A549 (cell line): ENCODE measurements around the gene GSTK1. TPM values are rescaled to one million over a fixed set of nuclear protein-coding genes. Genes with fewer than 3 reads are reported as not detected.

Experiments
- ATAC-seq, 2 experiments: fragments of 200-7000 bp in 1 of 2; fragments of >200 bp in 1 of 2; cut with Nextera tagmentation in 1 of 2; cut with Tn5 transposase in 1 of 2; 3 replicates each; pipeline versions ENCODE4 v1.8.0 to v1.9.1; 2018 to 2020; ENCODE audit warnings: mild to moderate bottlenecking in 1 of 2, moderate library complexity in 1 of 2
- CTCF ChIA-PET: fragments of 300-600 bp; sonication (Branson Sonifier 250); formaldehyde crosslinking; extraction: SDS; loops from one replicate; lab custom pipeline; 2021; ENCODE audit warnings: antibody characterized with exemption, inconsistent platforms; lab: Yijun Ruan, JAX
- POLR2A ChIA-PET: fragments of 350-600 bp; formaldehyde crosslinking; extraction: SDS; loops from one replicate; lab custom pipeline; 2021; ENCODE audit warnings: antibody characterized with exemption, inconsistent platforms; lab: Yijun Ruan, JAX
- DNase-seq, 2 experiments: peaks; one replicate each; pipeline versions ENCODE4 v3.0.0 to v3.0.0-alpha.2; 2011 to 2016; ENCODE audit warnings: low read depth in 1 of 2, low spot score in 1 of 2
- FAIRE-seq: peaks from 2 replicates; lab custom pipeline; 2011; peaks lifted over from hg19 to GRCh38; lab: Jason Lieb, UNC
- H3K27ac ChIP-seq, 2 experiments: fragments of >200 bp; sonication (Bioruptor Twin); formaldehyde crosslinking; 3 replicates each; pipeline ENCODE4 v1.5.1; 2016 to 2017
- H3K4me1 ChIP-seq: fragments of >200 bp; sonication (Bioruptor Twin); formaldehyde crosslinking; 3 replicates; pipeline ENCODE4 v1.6.1; 2016
- H3K4me2 ChIP-seq: fragments of >200 bp; sonication (Bioruptor Twin); formaldehyde crosslinking; 3 replicates; pipeline ENCODE4 v1.6.1; 2016
- H3K4me3 ChIP-seq: fragments of >200 bp; sonication (Bioruptor Twin); formaldehyde crosslinking; 3 replicates; pipeline ENCODE4 v1.5.1; 2016
- H3K9me3 ChIP-seq: fragments of >200 bp; sonication (Bioruptor Twin); formaldehyde crosslinking; 3 replicates; pipeline ENCODE4 v1.6.1; 2016
- BCL3 ChIP-seq: fragments of >200 bp; sonication (Bioruptor Twin); formaldehyde crosslinking; IDR thresholded peaks from 3 replicates; pipeline ENCODE4 v1.6.1; 2016
- BHLHE40 ChIP-seq: IDR thresholded peaks from 2 replicates; pipeline ENCODE4 v1.6.1; 2012; ENCODE audit warnings: low read depth, low read length, inconsistent platforms
- CBX2 ChIP-seq: fragments of 200-600 bp; sonication (generic); IDR thresholded peaks from 2 replicates; pipeline ENCODE4 v1.6.1; 2016; ENCODE audit warnings: low read depth, mild to moderate bottlenecking, borderline replicate concordance
- CBX8 ChIP-seq: fragments of 200-600 bp; sonication (generic); IDR thresholded peaks from 2 replicates; pipeline ENCODE4 v1.6.1; 2016
- CEBPB ChIP-seq, 2 experiments: fragments of >200 bp in 1 of 2; sonication (Bioruptor Twin) in 1 of 2; formaldehyde crosslinking in 1 of 2; IDR thresholded peaks; 2 replicates each; pipeline ENCODE4 v1.6.1; 2012 to 2016
- CHD2 ChIP-seq: fragments of 150-350 bp; IDR thresholded peaks from 2 replicates; pipeline ENCODE4 v1.6.1; 2014; ENCODE audit warnings: low read length; ENCODE audit not compliant: partially characterized antibody
- CHD4 ChIP-seq: fragments of 200-600 bp; sonication (generic); IDR thresholded peaks from 2 replicates; pipeline ENCODE4 v1.6.1; 2016; ENCODE audit warnings: antibody characterized with exemption, mild to moderate bottlenecking, borderline replicate concordance
- E2F6 ChIP-seq: IDR thresholded peaks from 2 replicates; pipeline ENCODE4 v1.6.1; 2012; ENCODE audit warnings: low read depth, borderline replicate concordance
- EP300 ChIP-seq, 2 experiments: fragments of >200 bp; sonication (Bioruptor Twin); formaldehyde crosslinking; IDR thresholded peaks; 2 replicates in 1 of 2; 3 replicates in 1 of 2; pipeline ENCODE4 v1.6.1; 2016 to 2017
- FOSB ChIP-seq: fragments of 250-450 bp; sonication (Bioruptor Pico); IDR thresholded peaks from 2 replicates; pipeline ENCODE4 v1.5.0; 2020; ENCODE audit warnings: mild to moderate bottlenecking, moderate library complexity
- FOXS1 ChIP-seq: fragments of 250-450 bp; sonication (Bioruptor Pico); IDR thresholded peaks from 2 replicates; pipeline ENCODE4 v1.5.0; 2020; ENCODE audit warnings: mild to moderate bottlenecking, moderate library complexity
- GATA3 ChIP-seq: IDR thresholded peaks from 2 replicates; pipeline ENCODE4 v1.6.1; 2012; ENCODE audit warnings: borderline replicate concordance
- HEYL ChIP-seq: fragments of 250-450 bp; sonication (Bioruptor Pico); IDR thresholded peaks from 2 replicates; pipeline ENCODE4 v1.8.0; 2021; ENCODE audit warnings: mild to moderate bottlenecking, moderate library complexity
- HOXB13 ChIP-seq: fragments of 250-450 bp; sonication (Bioruptor Pico); IDR thresholded peaks from 2 replicates; pipeline ENCODE4 v1.5.0; 2020; ENCODE audit warnings: low read depth, mild to moderate bottlenecking, moderate library complexity
- HOXB5 ChIP-seq: fragments of 250-450 bp; sonication (Bioruptor Pico); IDR thresholded peaks from 2 replicates; pipeline ENCODE4 v1.5.0; 2020; ENCODE audit warnings: mild to moderate bottlenecking, moderate library complexity
- JUN ChIP-seq, 2 experiments: fragments of >200 bp; sonication (Bioruptor Twin); formaldehyde crosslinking; IDR thresholded peaks; 2 replicates in 1 of 2; 3 replicates in 1 of 2; pipeline ENCODE4 v1.6.1; 2016 to 2017
- KDM1A ChIP-seq: fragments of 200-600 bp; sonication (generic); IDR thresholded peaks from 2 replicates; pipeline ENCODE4 v1.6.1; 2016; ENCODE audit warnings: low read depth, mild to moderate bottlenecking
- MAZ ChIP-seq: fragments of 150-350 bp; IDR thresholded peaks from 2 replicates; pipeline ENCODE4 v1.6.1; 2014; ENCODE audit warnings: antibody characterized with exemption, low read depth, low read length, borderline replicate concordance
- NFE2L2 ChIP-seq: fragments of 150-350 bp; conservative IDR thresholded peaks from 2 replicates; pipeline ENCODE4 v1.6.1; 2014; ENCODE audit warnings: low read length
- POLR2A ChIP-seq: IDR thresholded peaks from 2 replicates; pipeline ENCODE4 v1.6.1; 2012; ENCODE audit warnings: mild to moderate bottlenecking, low read length
- POLR2AphosphoS2 ChIP-seq: conservative IDR thresholded peaks from 2 replicates; pipeline ENCODE4 v1.6.1; 2012; ENCODE audit warnings: low read length, improper control_type of control experiment, inconsistent platforms
- RARB ChIP-seq: fragments of 250-450 bp; sonication (Bioruptor Pico); IDR thresholded peaks from 2 replicates; pipeline ENCODE4 v1.8.0; 2021; ENCODE audit warnings: mild to moderate bottlenecking, moderate library complexity
- RCOR1 ChIP-seq: fragments of 150-350 bp; IDR thresholded peaks from 2 replicates; pipeline ENCODE4 v1.6.1; 2014; ENCODE audit warnings: antibody characterized with exemption, low read length, low read depth
- RFX5 ChIP-seq: fragments of 450-650 bp; IDR thresholded peaks from 2 replicates; pipeline ENCODE4 v1.7.1; 2014; ENCODE audit warnings: antibody characterized with exemption, mild to moderate bottlenecking, moderate library complexity
- SMC3 ChIP-seq: fragments of >200 bp; sonication (Bioruptor Twin); formaldehyde crosslinking; IDR thresholded peaks from 3 replicates; pipeline ENCODE4 v1.6.1; 2018; ENCODE audit warnings: inconsistent platforms
- TFCP2L1 ChIP-seq: fragments of 250-450 bp; sonication (Bioruptor Pico); IDR thresholded peaks from 2 replicates; pipeline ENCODE4 v1.5.0; 2021; ENCODE audit warnings: mild to moderate bottlenecking
- ZNF302 ChIP-seq: fragments of 250-450 bp; sonication (Bioruptor Pico); IDR thresholded peaks from 2 replicates; pipeline ENCODE4 v1.9.0; 2021; ENCODE audit warnings: inconsistent platforms, mild to moderate bottlenecking, moderate library complexity
- ZSCAN20 ChIP-seq: fragments of 250-450 bp; sonication (Bioruptor Pico); IDR thresholded peaks from 2 replicates; pipeline ENCODE4 v1.8.0; 2022; ENCODE audit warnings: mild to moderate bottlenecking, moderate library complexity
- WGBS: methylation state at CpG from one replicate; pipeline ENCODE4 v1.1.6; 2017; ENCODE audit errors: missing lambda C conversion rate; 5-methylcytosine and 5-hydroxymethylcytosine counted together
- polyA plus RNA-seq, 4 experiments: library from polyadenylated mRNA; depleted of rRNA in 3 of 4; stranded (reverse); fragments of >200 nt; fragmentation: RNase III in 1 of 4; extraction: RNeasy Plus Mini Kit Qiagen cat#74134 plus additional on column Dnase treatment in 1 of 4; gene quantifications; 2 replicates in 3 of 4; 3 replicates in 1 of 4; pipeline ENCODE4 v1.2.3, GENCODE V29; 2011 to 2017
- TF ChIP-seq, protein P1 (sequence below): IDR thresholded peaks from 2 replicates; pipeline ENCODE4 v1.6.1; 2012
- TF ChIP-seq, protein P2 (sequence below): fragments of >200 bp; sonication (Bioruptor Twin); formaldehyde crosslinking; IDR thresholded peaks from 3 replicates; pipeline ENCODE4 v1.5.1; 2016
- TF ChIP-seq, protein P3 (sequence below): fragments of 150-350 bp; IDR thresholded peaks from 2 replicates; pipeline ENCODE4 v1.6.1; 2014; ENCODE audit warnings: low read depth, mild to moderate bottlenecking, low read length

The GSTK1 gene
- polyA plus RNA-seq, 2 of the 4 experiments (the other 2 are of a cell fraction): 76.6 to 91.5 TPM

GRCh38 chr7:143269251-143269650, 6.0 kb downstream of the GSTK1 start (continued):
- no peak for TF ChIP-seq RARB (CRISPR knock-in tag)
- TF ChIP-seq, protein P1, sequence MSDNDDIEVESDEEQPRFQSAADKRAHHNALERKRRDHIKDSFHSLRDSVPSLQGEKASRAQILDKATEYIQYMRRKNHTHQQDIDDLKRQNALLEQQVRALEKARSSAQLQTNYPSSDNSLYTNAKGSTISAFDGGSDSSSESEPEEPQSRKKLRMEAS: no peak
- TF ChIP-seq, all 56 proteins: peak for 0

GRCh38 chr7:143271240-143271639, 8.0 kb downstream of the GSTK1 start:
- Histone ChIP-seq H3K9me3 (no peaks in the 10 kb centered on the region), H3K4me3 (no peak overlapping the region), H3K27ac (no peak overlapping the region), H3K4me2 (no peak overlapping the region), H3K4me1 (no peaks in the 10 kb centered on the region)
- no peak for FAIRE-seq
- DNase-seq: no peak
- POLR2A ChIA-PET: no interaction called here
- WGBS: 89% methylated on average over 1 of the region's 1 CpG
- no peak for ATAC-seq
- CTCF ChIA-PET: no interaction called here
- no peak for TF ChIP-seq CHD2
- TF ChIP-seq MAZ: no peak
- no peak for TF ChIP-seq RFX5
- TF ChIP-seq KDM1A: no peak
- TF ChIP-seq BHLHE40: no peak
- no peak for TF ChIP-seq ZSCAN20
- TF ChIP-seq FOXS1 (CRISPR knock-in tag): no peak
- no peak for TF ChIP-seq HOXB13 (CRISPR knock-in tag)
- no peak for TF ChIP-seq HEYL
- TF ChIP-seq POLR2AphosphoS2: no peak
- no peak for TF ChIP-seq TFCP2L1 (CRISPR knock-in tag)
- TF ChIP-seq EP300 (IDR thresholded peaks at IDR 0.05): no peak
- TF ChIP-seq FOSB (CRISPR knock-in tag): no peak
- no peak for TF ChIP-seq ZNF302
- TF ChIP-seq E2F6: no peak
- TF ChIP-seq, protein P2, sequence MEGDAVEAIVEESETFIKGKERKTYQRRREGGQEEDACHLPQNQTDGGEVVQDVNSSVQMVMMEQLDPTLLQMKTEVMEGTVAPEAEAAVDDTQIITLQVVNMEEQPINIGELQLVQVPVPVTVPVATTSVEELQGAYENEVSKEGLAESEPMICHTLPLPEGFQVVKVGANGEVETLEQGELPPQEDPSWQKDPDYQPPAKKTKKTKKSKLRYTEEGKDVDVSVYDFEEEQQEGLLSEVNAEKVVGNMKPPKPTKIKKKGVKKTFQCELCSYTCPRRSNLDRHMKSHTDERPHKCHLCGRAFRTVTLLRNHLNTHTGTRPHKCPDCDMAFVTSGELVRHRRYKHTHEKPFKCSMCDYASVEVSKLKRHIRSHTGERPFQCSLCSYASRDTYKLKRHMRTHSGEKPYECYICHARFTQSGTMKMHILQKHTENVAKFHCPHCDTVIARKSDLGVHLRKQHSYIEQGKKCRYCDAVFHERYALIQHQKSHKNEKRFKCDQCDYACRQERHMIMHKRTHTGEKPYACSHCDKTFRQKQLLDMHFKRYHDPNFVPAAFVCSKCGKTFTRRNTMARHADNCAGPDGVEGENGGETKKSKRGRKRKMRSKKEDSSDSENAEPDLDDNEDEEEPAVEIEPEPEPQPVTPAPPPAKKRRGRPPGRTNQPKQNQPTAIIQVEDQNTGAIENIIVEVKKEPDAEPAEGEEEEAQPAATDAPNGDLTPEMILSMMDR: no peak
- TF ChIP-seq CBX2: no peak
- TF ChIP-seq JUN (IDR thresholded peaks at IDR 0.05): no peak

DNA sequence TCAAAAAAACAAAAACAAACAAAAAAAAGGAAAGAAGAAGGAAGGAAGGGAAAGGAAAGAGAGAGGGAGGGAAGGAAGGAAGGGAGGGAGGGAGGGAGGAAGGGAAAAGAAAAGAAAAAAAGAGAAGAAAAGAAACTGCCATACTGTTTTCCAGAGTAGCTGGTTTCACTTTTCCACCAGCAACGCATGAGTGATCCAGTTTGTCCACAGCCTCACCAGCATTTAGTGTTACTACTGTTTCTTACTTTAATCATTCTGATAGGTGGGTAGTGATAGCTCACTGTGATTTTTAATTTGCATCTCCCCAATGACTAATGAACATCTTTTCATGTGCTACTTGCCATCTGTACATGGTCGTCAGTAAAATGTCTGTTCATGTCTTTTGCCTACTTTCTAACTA, 9.6 kb downstream of the GSTK1 start:
- CTCF ChIA-PET: interaction anchor here (1.0 to 1.7 kb wide), 2 partner anchors 32 to 107 kb away, joined by 3 to 9 read pairs; no protein-coding TSS in a partner anchor
- TF ChIP-seq CHD4 (no peak), NFE2L2 (no peak), RCOR1 (no peak), RARB (CRISPR knock-in tag) (no peak), TFCP2L1 (CRISPR knock-in tag) (no peak), BCL3 (no peak), POLR2A (no peak), SMC3 (no peak), GATA3 (no peak), CEBPB (IDR thresholded peaks at IDR 0.05) (no peak), POLR2AphosphoS2 (no peak), HOXB5 (CRISPR knock-in tag) (no peak), CBX8 (no peak), FOSB (CRISPR knock-in tag) (no peak)
- TF ChIP-seq, protein P3, sequence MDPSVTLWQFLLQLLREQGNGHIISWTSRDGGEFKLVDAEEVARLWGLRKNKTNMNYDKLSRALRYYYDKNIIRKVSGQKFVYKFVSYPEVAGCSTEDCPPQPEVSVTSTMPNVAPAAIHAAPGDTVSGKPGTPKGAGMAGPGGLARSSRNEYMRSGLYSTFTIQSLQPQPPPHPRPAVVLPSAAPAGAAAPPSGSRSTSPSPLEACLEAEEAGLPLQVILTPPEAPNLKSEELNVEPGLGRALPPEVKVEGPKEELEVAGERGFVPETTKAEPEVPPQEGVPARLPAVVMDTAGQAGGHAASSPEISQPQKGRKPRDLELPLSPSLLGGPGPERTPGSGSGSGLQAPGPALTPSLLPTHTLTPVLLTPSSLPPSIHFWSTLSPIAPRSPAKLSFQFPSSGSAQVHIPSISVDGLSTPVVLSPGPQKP: no peak
- TF ChIP-seq, protein P2: no peak

More for the DNA sequence above, 9.6 kb downstream of the GSTK1 start:
- POLR2A ChIA-PET: interaction anchor here (1.2 kb wide), 2 partner anchors 10 to 15 kb away, joined by 3 to 5 read pairs; partner anchors contain the start of genes CASP2 and GSTK1
- Histone ChIP-seq H3K27ac (no peak overlapping the region), H3K9me3 (no peaks in the 10 kb centered on the region), H3K4me1 (no peaks in the 10 kb centered on the region), H3K4me3 (no peak overlapping the region), H3K4me2 (no peak overlapping the region)
- WGBS: 89% methylated on average over 2 of the region's 2 CpGs
- no peak for DNase-seq
- no peak for FAIRE-seq
- ATAC-seq: no peak
